Activated naive CD8-positive, alpha-beta T cell treated with anti-CD3 and anti-CD28 coated beads, Interleukin-2, amount 50 U/mL, for 24 hours (primary cell): ENCODE measurements around the gene SOX8.
"Not testable (repeated sequence)": the region's sequence is repeated elsewhere in the genome, so short reads cannot be mapped to it uniquely, and the experiment has no call there.

Experiments used
- ATAC-seq: fragments of 150-1000 bp; cut with Tn5 transposase; one replicate; pipeline ENCODE4 v1.10.0; 2021
- DNase-seq: peaks from one replicate; pipeline ENCODE4 v3.0.0; 2021
- H3K27ac Mint-ChIP-seq: one replicate; pipeline ENCODE4 v1.8.0; 2021; ENCODE audit warnings: mild to moderate bottlenecking, mixed read lengths
- H3K27me3 Mint-ChIP-seq: one replicate; pipeline ENCODE4 v1.8.0; 2021; ENCODE audit warnings: mixed read lengths
- H3K36me3 Mint-ChIP-seq: one replicate; pipeline ENCODE4 v1.8.0; 2021; ENCODE audit warnings: low read depth, mixed read lengths
- H3K4me1 Mint-ChIP-seq: one replicate; pipeline ENCODE4 v1.8.0; 2021; ENCODE audit warnings: mixed read lengths
- H3K4me3 Mint-ChIP-seq: one replicate; pipeline ENCODE4 v1.8.0; 2021; ENCODE audit warnings: mild to moderate bottlenecking, moderate library complexity, mixed read lengths
- H3K9me3 Mint-ChIP-seq: one replicate; pipeline ENCODE4 v1.8.0; 2021; ENCODE audit warnings: mixed read lengths

Gene SOX8

DNA sequence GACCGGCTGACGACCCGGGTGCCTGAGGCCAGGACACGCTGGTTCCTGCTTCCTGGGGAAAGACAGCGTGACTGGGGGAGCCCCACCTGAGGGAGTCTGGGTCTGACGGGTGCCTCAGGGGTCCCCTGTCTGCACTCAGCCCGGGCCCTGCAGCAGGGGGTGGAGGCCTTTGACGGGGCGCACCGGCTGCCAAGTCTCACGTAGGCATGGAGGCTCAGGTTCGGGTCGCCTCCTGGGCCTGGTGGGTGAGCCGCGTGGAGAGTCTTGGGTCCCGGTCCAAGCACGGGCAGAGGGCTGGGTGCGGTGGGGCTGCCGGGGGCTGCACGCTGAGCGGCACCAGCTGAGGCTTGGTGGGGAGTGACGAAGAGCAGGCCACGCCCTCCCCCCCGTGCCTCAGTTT lies 40.9 kb downstream of the SOX8 start:
- Mint-ChIP-seq H3K9me3 (no peaks in the 10 kb centered on the region), H3K27me3 (no peaks in the 10 kb centered on the region), H3K4me3 (no peak overlapping the region), H3K27ac (no peak overlapping the region), H3K4me1 (no peaks in the 10 kb centered on the region), H3K36me3 (no peaks in the 10 kb centered on the region)
- ATAC-seq, result no peak
- no peak for DNase-seq

DNA sequence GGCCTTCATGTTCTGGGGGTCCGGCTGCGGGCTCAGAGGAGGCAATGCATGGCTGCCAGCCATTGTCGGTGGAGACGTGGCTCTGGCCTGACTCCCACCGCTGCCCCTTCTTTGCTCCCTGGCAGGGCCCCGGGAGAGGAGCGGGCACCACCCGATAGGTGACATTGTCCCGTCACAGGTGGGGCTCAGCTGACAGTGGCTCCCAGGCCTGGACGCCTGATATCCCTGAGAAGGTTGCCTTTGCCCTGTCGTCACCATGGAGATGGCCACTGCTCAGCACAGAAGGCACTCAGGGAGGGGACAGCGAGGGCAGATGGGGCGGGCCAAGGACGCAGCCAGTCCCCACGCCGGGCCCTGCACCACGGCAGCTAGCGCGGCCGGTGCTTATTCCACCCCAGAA lies 42.6 kb downstream of the SOX8 start:
- H3K4me3 Mint-ChIP-seq, result no peak overlapping the region
- no peaks in the 10 kb centered on the region for H3K4me1 Mint-ChIP-seq
- H3K27ac Mint-ChIP-seq, result no peak overlapping the region
- DNase-seq (no peak), ATAC-seq (no peak)
- H3K36me3 Mint-ChIP-seq, result no peaks in the 10 kb centered on the region
- H3K9me3 Mint-ChIP-seq, result no peaks in the 10 kb centered on the region
- peaks cover 5% of the 10 kb centered on the region for H3K27me3 Mint-ChIP-seq

DNA sequence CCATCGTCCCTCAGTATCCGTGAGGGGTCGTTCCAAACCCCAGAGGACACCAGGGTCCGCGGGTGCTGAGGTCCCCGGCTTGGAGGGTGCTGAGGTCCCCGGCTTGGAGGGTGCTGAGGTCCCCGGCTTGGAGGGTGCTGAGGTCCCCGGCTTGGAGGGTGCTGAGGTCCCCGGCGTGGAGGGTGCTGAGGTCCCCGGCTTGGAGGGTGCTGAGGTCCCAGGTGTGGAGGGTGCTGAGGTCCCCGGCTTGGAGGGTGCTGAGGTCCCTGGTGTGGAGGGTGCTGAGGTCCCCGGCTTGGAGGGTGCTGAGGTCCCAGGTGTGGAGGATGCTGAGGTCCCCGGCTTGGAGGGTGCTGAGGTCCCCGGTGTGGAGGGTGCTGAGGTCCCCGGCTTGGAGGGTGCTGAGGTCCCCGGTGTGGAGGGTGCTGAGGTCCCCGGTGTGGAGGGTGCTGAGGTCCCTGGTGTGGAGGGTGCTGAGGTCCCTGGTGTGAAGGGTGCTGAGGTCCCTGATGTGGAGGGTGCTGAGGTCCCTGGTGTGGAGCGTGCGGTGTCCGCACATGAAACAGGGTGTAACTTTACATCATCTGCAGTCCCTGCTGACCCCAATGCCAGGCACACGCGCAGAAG lies 43.7 kb downstream of the SOX8 start:
- ATAC-seq, H3K4me1 Mint-ChIP-seq, H3K27ac Mint-ChIP-seq, DNase-seq, H3K36me3 Mint-ChIP-seq, H3K9me3 Mint-ChIP-seq, H3K4me3 Mint-ChIP-seq: not testable (repeated sequence)
- peaks cover 13% of the 10 kb centered on the region for H3K27me3 Mint-ChIP-seq

DNA sequence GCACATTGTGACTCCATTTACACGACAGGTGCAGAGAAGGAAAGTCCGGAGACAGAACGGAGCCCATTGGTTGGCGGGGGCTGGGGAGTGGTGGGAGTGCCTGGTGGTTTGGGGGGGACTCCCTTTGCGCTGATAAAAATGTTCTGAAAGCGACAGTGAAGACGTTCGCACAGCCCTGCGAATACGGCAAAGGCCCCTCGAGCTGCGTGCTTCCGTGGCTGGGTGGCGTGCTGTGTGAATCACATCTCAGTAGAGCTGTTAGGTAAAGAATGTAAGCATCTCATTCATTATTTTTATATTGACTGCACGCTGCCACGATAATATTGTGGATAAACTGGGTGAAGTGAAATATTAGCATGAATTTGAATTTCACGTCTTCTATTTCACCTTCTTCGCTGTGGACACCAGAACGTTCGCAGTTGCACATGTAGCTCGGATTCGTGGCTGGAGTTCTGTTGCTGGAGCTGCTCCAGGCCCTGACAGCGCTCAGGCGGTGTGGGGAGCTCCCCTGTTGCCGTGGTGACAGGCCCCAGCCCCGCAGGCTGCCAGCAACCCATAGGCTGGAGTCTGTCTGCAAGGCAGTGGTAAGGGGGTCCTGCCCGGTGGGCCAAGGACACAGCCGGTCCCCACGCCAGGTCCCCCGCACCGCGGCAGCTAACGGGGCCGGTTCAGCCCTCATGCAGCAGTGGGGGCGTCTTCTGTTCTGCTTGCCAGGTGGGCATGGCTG lies 44.6 kb downstream of the SOX8 start:
- ATAC-seq, result no peak
- H3K4me3 Mint-ChIP-seq, result no peak overlapping the region
- no peaks in the 10 kb centered on the region for H3K9me3 Mint-ChIP-seq
- no peaks in the 10 kb centered on the region for H3K4me1 Mint-ChIP-seq
- DNase-seq, result no peak
- no peaks in the 10 kb centered on the region for H3K36me3 Mint-ChIP-seq
- H3K27me3 Mint-ChIP-seq, result peaks cover 13% of the 10 kb centered on the region
- H3K27ac Mint-ChIP-seq, result no peak overlapping the region

DNA sequence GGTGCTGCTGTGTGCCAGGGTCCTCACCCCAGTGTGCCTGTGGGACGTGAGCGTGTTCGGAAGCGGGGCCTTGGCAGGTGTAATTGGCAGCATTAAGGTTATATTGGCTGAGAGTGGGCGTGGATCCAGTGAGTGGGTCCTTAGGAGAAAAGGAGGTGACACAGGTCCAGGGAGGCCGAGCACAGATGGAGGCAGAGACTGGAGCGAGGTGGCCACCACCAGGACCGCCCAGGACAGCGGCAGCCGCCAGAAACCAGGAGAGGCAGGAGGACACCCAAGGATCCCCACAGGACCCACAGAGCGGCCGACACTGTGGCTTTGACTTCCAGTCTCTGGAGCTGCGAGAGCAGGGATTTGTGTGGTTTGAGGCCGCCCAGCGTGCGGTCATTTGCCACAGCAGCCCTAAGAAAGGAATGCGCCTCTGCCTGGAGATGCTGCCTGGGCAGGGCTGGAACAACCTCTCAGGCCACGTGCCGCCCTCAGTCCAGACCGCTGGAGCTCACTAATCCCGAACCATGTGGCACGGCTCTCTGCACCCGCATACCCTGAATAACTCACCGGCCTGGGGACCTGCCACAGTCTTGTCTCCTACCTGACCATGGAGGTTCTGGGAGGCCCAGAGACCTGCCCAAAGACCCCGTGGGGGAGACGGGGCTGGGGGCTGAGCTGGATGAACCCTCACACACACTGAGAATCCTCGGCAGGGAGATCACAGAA lies 45.4 kb downstream of the SOX8 start:
- H3K4me1 Mint-ChIP-seq, result no peaks in the 10 kb centered on the region
- ATAC-seq (no peak), DNase-seq (no peak)
- H3K4me3 Mint-ChIP-seq, result no peak overlapping the region
- no peaks in the 10 kb centered on the region for H3K36me3 Mint-ChIP-seq
- H3K27ac Mint-ChIP-seq, result no peak overlapping the region
- H3K27me3 Mint-ChIP-seq, result peaks cover 13% of the 10 kb centered on the region
- H3K9me3 Mint-ChIP-seq, result no peaks in the 10 kb centered on the region

DNA sequence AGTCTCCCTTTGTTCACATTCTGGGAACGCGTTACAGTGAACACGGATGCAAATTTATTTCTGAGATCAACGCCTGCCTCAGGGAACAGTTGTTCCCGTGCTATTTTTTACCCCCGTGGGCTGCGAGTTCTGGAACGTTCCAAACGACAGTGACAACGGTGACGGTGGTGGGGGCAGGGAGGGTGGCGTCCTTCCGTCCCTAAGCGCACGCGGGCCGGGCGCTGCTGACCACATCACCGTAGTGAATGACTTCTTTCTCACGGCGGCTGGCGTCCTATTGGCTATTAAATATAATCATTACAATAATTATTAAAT lies 45.9 kb downstream of the SOX8 start:
- Mint-ChIP-seq H3K36me3 (no peaks in the 10 kb centered on the region), H3K27ac (no peak overlapping the region), H3K4me3 (no peak overlapping the region), H3K4me1 (no peaks in the 10 kb centered on the region), H3K9me3 (no peaks in the 10 kb centered on the region), H3K27me3 (peaks cover 13% of the 10 kb centered on the region)
- no peak for DNase-seq
- ATAC-seq, result no peak

DNA sequence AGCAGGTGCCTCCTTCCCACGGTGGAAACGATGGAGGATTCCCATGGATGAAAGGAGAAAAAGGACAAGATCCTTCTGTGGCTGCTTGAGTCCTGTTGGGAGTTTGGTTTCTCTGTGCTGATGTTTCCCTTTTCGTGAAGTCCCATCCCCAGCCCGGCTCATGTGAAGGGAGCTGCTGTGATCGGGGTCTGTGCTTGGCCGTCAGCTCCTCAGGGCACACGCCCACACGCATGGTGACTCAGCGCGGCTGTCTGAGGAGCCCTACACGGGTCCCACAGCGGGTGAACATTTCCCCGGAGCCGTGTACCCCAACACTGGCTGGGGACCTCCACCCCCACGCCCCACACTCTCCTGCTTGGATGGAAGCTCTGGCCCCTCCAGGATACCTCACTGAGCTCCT lies 46.5 kb downstream of the SOX8 start:
- ATAC-seq, result peak; percentile 35
- peaks cover 13% of the 10 kb centered on the region for H3K27me3 Mint-ChIP-seq
- no peaks in the 10 kb centered on the region for H3K4me1 Mint-ChIP-seq
- no peak for DNase-seq
- no peaks in the 10 kb centered on the region for H3K36me3 Mint-ChIP-seq
- no peak overlapping the region for H3K27ac Mint-ChIP-seq
- H3K9me3 Mint-ChIP-seq, result no peaks in the 10 kb centered on the region
- no peak overlapping the region for H3K4me3 Mint-ChIP-seq

DNA sequence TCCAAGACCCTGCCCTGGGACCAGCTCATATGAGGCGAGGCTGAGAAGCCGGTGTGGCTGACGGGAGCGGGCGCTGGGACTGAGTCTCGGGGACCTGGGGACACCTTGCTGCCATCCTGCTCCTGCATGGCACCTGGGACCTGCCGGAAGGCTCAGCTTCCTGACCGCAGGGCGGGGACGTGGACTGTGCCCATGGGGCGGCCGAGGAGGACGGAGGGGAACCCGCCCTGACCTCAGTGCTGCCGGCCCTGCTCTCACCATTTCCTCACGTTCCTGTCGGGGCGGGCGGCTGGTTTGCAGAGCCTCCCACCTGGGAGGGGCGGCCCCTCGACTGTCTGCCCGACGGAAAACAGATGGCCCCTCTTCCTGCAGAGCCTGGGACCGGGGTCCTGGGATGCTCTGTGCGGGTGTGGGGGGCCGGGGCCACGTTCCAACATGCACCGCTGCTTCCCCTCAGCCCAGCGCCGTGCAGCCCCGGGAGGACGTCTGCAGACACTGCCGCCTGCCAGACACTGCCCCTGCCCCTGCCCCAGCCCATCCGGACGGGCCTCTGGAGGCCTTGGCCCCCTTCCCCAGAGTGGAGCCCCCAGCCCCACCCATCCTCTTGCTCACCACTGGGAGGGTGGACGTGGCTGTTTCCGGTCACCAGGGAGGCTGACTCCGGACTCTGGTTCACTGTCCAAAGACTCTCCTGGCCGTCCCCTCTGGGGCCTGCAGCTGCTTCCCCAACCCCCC lies 47.1 kb downstream of the SOX8 start:
- no peak for ATAC-seq
- no peaks in the 10 kb centered on the region for H3K36me3 Mint-ChIP-seq
- H3K4me1 Mint-ChIP-seq, result no peaks in the 10 kb centered on the region
- H3K27ac Mint-ChIP-seq, result no peak overlapping the region
- H3K27me3 Mint-ChIP-seq, result peaks cover 13% of the 10 kb centered on the region
- H3K4me3 Mint-ChIP-seq, result no peak overlapping the region
- DNase-seq, result no peak
- no peaks in the 10 kb centered on the region for H3K9me3 Mint-ChIP-seq

DNA sequence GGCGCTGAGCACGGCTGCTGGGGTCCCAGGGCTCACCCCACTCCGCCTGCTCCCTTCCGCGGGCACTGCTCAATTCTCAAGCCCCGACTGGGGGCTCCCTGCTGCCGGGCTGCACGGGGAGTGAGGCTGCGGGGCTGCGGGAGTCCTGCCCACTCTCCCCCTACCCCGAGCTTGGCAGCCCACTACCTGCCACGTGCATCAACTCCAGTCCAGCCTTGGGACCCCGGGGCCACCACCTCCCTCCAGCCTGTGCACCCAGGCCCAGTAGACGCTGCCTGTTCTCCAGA lies 47.6 kb downstream of the SOX8 start:
- no peak for DNase-seq
- H3K4me1 Mint-ChIP-seq, result no peaks in the 10 kb centered on the region
- no peak for ATAC-seq
- no peaks in the 10 kb centered on the region for H3K36me3 Mint-ChIP-seq
- no peaks in the 10 kb centered on the region for H3K9me3 Mint-ChIP-seq
- peaks cover 13% of the 10 kb centered on the region for H3K27me3 Mint-ChIP-seq
- H3K27ac Mint-ChIP-seq, result no peak overlapping the region
- H3K4me3 Mint-ChIP-seq, result no peak overlapping the region

DNA sequence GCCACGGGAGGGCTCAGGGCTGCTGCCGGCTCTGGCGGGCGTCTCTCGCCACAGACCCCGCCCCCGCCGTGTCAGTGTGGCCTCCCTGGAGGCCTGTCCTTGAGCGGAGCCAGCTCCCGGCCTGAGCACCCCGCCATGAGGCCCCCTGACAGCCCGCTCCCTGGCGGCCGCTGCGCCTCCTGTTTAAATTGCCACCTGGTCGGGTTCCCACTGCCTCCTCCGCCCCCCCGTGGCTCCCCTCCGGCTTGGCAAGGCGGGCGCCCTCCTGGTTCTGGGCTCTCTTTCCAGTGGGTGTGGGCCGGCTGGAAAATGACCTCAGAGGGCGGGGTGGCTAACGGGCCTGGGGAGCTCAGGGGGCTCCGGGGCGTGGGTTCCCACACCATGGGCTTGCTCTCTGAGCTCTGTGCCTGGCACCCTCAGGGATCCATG lies 48.9 kb downstream of the SOX8 start:
- Mint-ChIP-seq H3K36me3 (no peaks in the 10 kb centered on the region), H3K4me3 (no peak overlapping the region), H3K27ac (no peak overlapping the region)

DNA sequence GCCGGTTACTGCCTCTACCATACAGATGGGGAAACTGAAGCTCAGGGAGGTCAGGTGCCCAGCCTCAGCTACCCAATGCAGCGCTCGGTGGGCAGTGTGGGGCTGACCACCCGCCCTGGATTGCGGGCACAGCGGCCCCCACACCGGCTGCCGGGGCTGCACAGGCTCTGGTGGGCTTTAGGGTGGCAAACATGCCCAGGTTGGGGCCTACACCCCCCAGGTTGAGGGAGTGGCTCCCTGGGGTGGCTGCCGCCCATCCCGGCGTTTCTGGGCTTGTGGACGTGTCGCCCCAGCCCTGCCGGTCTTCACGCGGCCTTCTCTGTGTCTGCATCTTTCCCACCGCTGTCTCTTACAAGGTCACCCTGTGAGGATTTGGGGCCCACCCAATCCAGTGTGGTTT lies 50.1 kb downstream of the SOX8 start:
- H3K9me3 Mint-ChIP-seq, result no peaks in the 10 kb centered on the region
- H3K27me3 Mint-ChIP-seq, result peaks cover 13% of the 10 kb centered on the region
- no peak overlapping the region for H3K4me3 Mint-ChIP-seq
- ATAC-seq, result no peak
- no peaks in the 10 kb centered on the region for H3K36me3 Mint-ChIP-seq
- DNase-seq, result no peak
- H3K27ac Mint-ChIP-seq, result no peak overlapping the region
- no peaks in the 10 kb centered on the region for H3K4me1 Mint-ChIP-seq

More for the DNA sequence above, 48.9 kb downstream of the SOX8 start:
- no peaks in the 10 kb centered on the region for H3K9me3 Mint-ChIP-seq
- DNase-seq (no peak), ATAC-seq (no peak)
- H3K4me1 Mint-ChIP-seq, result no peaks in the 10 kb centered on the region
- H3K27me3 Mint-ChIP-seq, result peaks cover 13% of the 10 kb centered on the region

DNA sequence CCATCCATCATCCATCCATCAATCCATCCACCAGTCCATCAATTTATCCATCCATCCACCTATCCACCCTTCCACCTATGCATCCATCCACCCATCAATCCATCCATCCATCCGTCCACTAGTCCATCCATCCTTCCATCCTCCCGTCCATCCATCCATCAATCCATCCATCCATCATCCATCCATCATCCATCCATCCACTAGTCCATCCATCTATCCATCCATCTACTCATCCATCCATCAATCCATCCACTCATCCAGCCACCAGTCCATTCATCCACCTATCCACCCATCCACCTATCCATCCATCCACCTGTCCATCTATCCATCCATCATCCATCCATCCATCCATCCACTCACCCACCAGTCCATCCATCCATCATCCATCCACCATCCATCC lies 51.0 kb downstream of the SOX8 start:
- no peaks in the 10 kb centered on the region for H3K9me3 Mint-ChIP-seq
- no peak overlapping the region for H3K4me3 Mint-ChIP-seq
- H3K27ac Mint-ChIP-seq, result no peak overlapping the region
- H3K27me3 Mint-ChIP-seq, result peaks cover 13% of the 10 kb centered on the region
- H3K4me1 Mint-ChIP-seq, result no peaks in the 10 kb centered on the region
- no peak for DNase-seq
- ATAC-seq, result no peak
- H3K36me3 Mint-ChIP-seq, result no peaks in the 10 kb centered on the region

DNA sequence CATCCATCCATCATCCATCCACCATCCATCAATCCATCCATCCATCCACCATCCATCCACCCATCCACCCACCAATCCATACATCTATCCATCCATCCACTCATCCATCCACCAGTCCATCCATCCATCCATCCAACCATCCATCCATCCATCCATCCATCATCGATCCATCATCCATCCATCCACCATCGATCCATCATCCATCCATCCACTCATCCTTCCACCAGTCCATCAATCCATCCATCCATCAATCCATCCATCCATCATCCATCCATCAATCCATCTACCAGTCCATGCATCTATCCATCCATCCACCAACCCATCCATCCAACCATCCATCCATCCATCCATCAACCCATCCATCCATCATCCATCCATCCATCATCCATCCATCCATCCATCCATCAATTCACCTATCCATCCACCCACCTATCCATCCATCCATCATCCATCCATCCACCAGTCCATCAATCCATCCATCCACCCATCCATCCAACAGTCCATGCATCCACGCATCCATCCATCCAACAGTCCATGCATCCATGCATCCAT lies 51.6 kb downstream of the SOX8 start:
- H3K4me3 Mint-ChIP-seq, result no peak overlapping the region
- no peaks in the 10 kb centered on the region for H3K4me1 Mint-ChIP-seq
- ATAC-seq, result no peak
- no peaks in the 10 kb centered on the region for H3K36me3 Mint-ChIP-seq
- H3K27me3 Mint-ChIP-seq, result peaks cover 10% of the 10 kb centered on the region
- H3K9me3 Mint-ChIP-seq, result no peaks in the 10 kb centered on the region
- no peak overlapping the region for H3K27ac Mint-ChIP-seq
- no peak for DNase-seq

DNA sequence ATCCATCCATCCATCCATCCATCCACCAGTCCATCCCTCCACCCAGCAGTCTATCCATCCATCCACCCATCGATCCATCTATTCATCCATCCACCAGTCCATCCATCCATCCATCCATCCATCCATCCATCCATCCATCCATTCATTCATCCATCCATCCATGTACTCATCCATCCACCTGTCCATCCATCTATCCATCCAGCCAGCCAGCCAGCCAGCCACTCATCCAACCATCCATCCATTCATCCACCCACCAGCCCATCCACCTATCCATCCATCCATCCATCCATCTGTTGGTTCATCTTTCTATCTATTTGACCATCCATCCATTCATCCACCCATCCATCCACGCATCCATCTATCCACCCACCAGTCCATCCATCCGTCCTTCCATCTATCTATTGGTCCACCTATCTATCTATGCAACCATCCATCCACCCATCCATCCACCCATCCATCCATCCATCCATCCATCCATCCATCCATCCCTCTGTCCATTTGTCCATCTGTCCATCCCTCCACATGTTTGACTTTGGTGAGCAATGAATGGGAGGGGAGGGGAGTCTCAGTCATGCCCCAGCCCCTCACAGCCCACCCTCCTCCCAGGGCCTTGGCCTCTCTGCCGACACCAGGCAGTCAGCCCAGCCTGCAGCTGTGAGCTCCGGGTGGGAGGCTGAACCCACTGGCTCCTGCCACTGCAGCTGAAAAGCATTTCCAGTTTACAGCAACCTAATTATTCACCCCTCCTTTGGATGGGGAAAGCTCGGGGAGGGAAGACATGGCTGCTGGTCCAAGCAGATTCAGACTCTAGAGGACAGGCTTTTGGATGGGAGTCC lies 52.9 kb downstream of the SOX8 start:
- Mint-ChIP-seq H3K27me3 (peaks cover 6% of the 10 kb centered on the region), H3K27ac (no peak overlapping the region), H3K4me1 (no peaks in the 10 kb centered on the region), H3K4me3 (no peak overlapping the region), H3K36me3 (no peaks in the 10 kb centered on the region), H3K9me3 (no peaks in the 10 kb centered on the region)
- ATAC-seq, result no peak
- DNase-seq, result no peak
